Aorta (tissue), 5 donors: ENCODE data around the gene SLC12A2. TPM values are rescaled to one million over a fixed set of nuclear protein-coding genes. Genes with fewer than 3 reads are reported as not detected.

Experiments
- ATAC-seq: fragments of 200-7000 bp; cut with Tn5 transposase; one replicate; pipeline ENCODE4 v1.9.1; 2022; ENCODE audit warnings: moderate library complexity; ENCODE audit not compliant: low FRiP score
- DNase-seq, 2 donors: peaks; one replicate each; pipeline ENCODE4 v3.0.0-alpha.2; 2020
- H3K27ac ChIP-seq, 2 donors: one replicate each; pipeline ENCODE4 v1.5.1; 2013; ENCODE audit warnings: low read length in 2 of 2, mild to moderate bottlenecking in 2 of 2, moderate library complexity in 2 of 2, control low read depth in 1 of 2, inconsistent platforms in 1 of 2, low read depth in 1 of 2
- H3K27me3 ChIP-seq, 2 donors: one replicate each; pipeline ENCODE4 v1.6.1; 2013; ENCODE audit warnings: control low read depth in 1 of 2, low read length in 1 of 2, mild to moderate bottlenecking in 1 of 2, moderate library complexity in 1 of 2; ENCODE audit not compliant: insufficient read depth in 2 of 2, control insufficient read depth in 1 of 2
- H3K36me3 ChIP-seq, 2 donors: one replicate each; pipeline ENCODE4 v1.6.1; 2013; ENCODE audit warnings: control low read depth in 1 of 2, low read length in 1 of 2, mild to moderate bottlenecking in 1 of 2; ENCODE audit not compliant: insufficient read depth in 2 of 2, control insufficient read depth in 1 of 2
- H3K4me1 ChIP-seq, 2 donors: one replicate each; pipeline ENCODE4 v1.6.1; 2013; ENCODE audit warnings: low read length in 2 of 2, control low read depth in 1 of 2, mild to moderate bottlenecking in 1 of 2, moderate library complexity in 1 of 2; ENCODE audit not compliant: insufficient read depth in 2 of 2, control insufficient read depth in 1 of 2
- H3K4me3 ChIP-seq, 2 donors: one replicate each; pipeline ENCODE4 v1.5.1; 2013; ENCODE audit warnings: low read length in 2 of 2, control low read depth in 1 of 2, mild to moderate bottlenecking in 1 of 2
- H3K9me3 ChIP-seq: one replicate; pipeline ENCODE4 v1.6.1; 2013; ENCODE audit warnings: mild to moderate bottlenecking, low read length; ENCODE audit not compliant: control insufficient read depth
- WGBS, 2 donors: extraction: QIAGEN DNeasy Blood & Tissue Kit; methylation state at CpG; one replicate each; pipeline ENCODE4 v1.1.7; 2013; 5-methylcytosine and 5-hydroxymethylcytosine counted together
- intact Hi-C, 2 donors: fragments of 100-400 bp; cut with DNase I; formaldehyde crosslinking; loops; one replicate each; pipeline versions ENCODE4 v1.14.2 to v1.15.0; 2022
- polyA plus RNA-seq, 2 donors: library from polyadenylated mRNA; stranded (reverse); fragments of 200-250 nt; gene quantifications; one replicate each; pipeline ENCODE4 v1.2.3, GENCODE V29; 2013
- total RNA-seq, 2 donors: library from RNA; stranded (reverse); fragmentation: NEBNext Ultra II Directional; extraction: Animal tissue kit (Norgen Biotek cat#: 25700); gene quantifications; one replicate each; pipeline ENCODE4 v1.2.1, GENCODE V29; 2021
- donor health status: healthy with polysubstance abuse.
- donor health status: Bipolar disorder and iron deficiency.
- donor health status: DM: no; HTN: no; CAD: no.
- donor health status: DM: no; HTN: no; CAD: no.
- donor health status: DM: yes; HTN: yes; CAD: no.

The SLC12A2 gene
- total and polyA plus RNA-seq, 4 donors = 1.3 to 16.7 (median 8.1) TPM

- intact Hi-C loops = no loop called here
- ATAC-seq (no peak), DNase-seq (no peak)
- Histone ChIP-seq H3K4me3 (no peak overlapping the region), H3K9me3 (no peaks in the 10 kb centered on the region), H3K27ac (no peak overlapping the region), H3K27me3 (peaks cover 0 to 1% of the 10 kb centered on the region in 2 donors), H3K4me1 (no peaks in the 10 kb centered on the region), H3K36me3 (no peaks in the 10 kb centered on the region)
- 90 to 93% methylated on average over 7 of the region's 7 CpGs for WGBS, 2 donors
These were observed 151.5 kb downstream of the SLC12A2 start for GRCh38 chr5:128234928-128235641.

DNA sequence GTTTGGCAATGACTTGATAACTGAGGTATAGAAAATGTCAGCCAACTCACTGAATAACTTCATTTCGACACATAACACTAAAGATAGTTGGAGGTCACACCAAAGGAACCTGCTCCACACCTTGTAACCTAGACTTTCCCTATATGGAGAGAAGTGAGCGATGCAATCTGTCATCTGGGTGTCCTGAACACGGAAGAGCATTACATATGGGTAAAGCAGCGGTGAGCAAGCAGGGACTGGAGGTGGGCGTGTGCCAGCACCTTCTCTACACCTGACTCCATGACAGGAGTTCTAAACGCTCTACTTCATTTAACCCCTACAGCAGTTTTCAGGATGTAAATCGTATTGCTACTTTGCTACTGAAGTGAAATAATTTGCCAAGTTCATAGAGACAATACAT lies 152.8 kb downstream of the SLC12A2 start:
- no peak overlapping the region for H3K27ac ChIP-seq
- 94 to 96% methylated on average over 7 of the region's 7 CpGs for WGBS, 2 donors
- no peak overlapping the region for H3K4me3 ChIP-seq
- H3K9me3 ChIP-seq = no peaks in the 10 kb centered on the region
- peaks cover 0 to 1% of the 10 kb centered on the region in 2 donors for H3K27me3 ChIP-seq
- intact Hi-C loops = no loop called here
- DNase-seq = no peak
- no peaks in the 10 kb centered on the region for H3K36me3 ChIP-seq
- no peaks in the 10 kb centered on the region for H3K4me1 ChIP-seq
- no peak for ATAC-seq

DNA sequence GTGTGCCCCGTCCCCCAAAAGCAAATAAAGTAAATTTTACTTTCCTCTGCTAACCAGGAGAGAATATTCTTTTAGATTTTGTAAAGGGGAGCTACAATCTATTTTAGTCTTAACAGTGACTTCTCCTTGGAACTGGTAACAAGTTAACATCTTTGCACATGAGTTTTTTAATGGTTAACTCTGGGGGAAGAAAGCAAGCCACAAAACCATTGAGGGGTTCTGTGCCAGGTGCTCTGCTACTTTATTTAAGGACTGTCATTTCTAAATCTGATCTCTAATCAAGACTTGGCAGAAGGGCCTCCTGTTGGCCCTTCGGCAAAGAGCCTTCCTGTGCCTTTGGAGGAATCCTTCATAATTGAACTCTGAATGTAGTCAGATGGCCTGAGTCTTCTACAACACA lies 153.4 kb downstream of the SLC12A2 start:
- H3K4me3 ChIP-seq = no peak overlapping the region
- no peaks in the 10 kb centered on the region for H3K9me3 ChIP-seq
- peaks cover 0 to 1% of the 10 kb centered on the region in 2 donors for H3K27me3 ChIP-seq
- ATAC-seq (no peak), DNase-seq (no peak)
- H3K27ac ChIP-seq = no peak overlapping the region
- no peaks in the 10 kb centered on the region for H3K4me1 ChIP-seq
- H3K36me3 ChIP-seq = no peaks in the 10 kb centered on the region
- intact Hi-C loops = no loop called here
- 76 to 82% methylated on average over 2 of the region's 2 CpGs for WGBS, 2 donors

DNA sequence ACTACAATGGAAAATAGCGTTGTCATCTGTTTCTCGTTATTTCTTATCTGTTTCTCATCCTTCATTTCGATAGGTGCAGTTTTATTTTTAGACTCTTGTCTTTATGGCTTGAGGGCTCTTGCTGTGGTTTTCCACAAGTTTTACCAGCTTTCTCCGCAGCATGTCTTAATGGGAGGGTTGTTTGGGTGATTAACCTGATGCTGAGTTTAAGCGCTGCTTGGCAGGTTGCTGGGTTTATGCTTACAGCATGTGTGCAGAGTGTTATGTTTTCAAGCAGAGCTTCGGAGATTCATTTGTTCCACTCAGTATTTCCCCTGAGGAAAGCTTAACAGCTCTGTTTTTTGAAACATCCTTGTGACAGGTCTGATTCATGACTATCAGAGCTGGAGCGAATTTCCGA lies 154.0 kb downstream of the SLC12A2 start:
- Histone ChIP-seq H3K4me3 (no peak overlapping the region), H3K4me1 (no peaks in the 10 kb centered on the region), H3K9me3 (no peaks in the 10 kb centered on the region), H3K36me3 (no peaks in the 10 kb centered on the region), H3K27me3 (peaks cover 0 to 1% of the 10 kb centered on the region in 2 donors), H3K27ac (no peak overlapping the region)
- no peak for ATAC-seq
- no peak for DNase-seq
- WGBS, 2 donors = 28 to 32% methylated on average over 8 of the region's 8 CpGs
- intact Hi-C loops = no loop called here
